Mucosa of descending colon (tissue), 3 donors: Measurements from ENCODE around the gene CEP131. TPM values are rescaled to one million over a fixed set of nuclear protein-coding genes. Genes with fewer than 3 reads are reported as not detected.

ENCODE experiments used
- ATAC-seq: fragments of 200-7000 bp; cut with Tn5 transposase; one replicate; pipeline ENCODE4 v1.9.1; 2020; ENCODE audit warnings: mild to moderate bottlenecking, moderate library complexity
- DNase-seq, 3 donors: peaks; one replicate each; pipeline ENCODE4 v3.0.0-alpha.2; 2020
- H3K36me3 ChIP-seq: fragments of 200-600 bp; one replicate; pipeline ENCODE4 v1.8.0; 2021; ENCODE audit warnings: low read depth, mild to moderate bottlenecking
- H3K4me1 ChIP-seq: fragments of 200-600 bp; one replicate; pipeline ENCODE4 v1.8.0; 2021; ENCODE audit warnings: low read depth, mild to moderate bottlenecking
- H3K4me3 ChIP-seq: fragments of 200-600 bp; one replicate; pipeline ENCODE4 v1.8.0; 2021; ENCODE audit warnings: mild to moderate bottlenecking
- H3K9me3 ChIP-seq: fragments of 200-600 bp; one replicate; pipeline ENCODE4 v1.8.0; 2021; ENCODE audit warnings: mild to moderate bottlenecking
- CTCF ChIP-seq: fragments of 200-600 bp; IDR thresholded peaks from one replicate; pipeline ENCODE4 v1.8.0; 2022; ENCODE audit warnings: antibody characterized with exemption, mild to moderate bottlenecking
- intact Hi-C, 2 donors: fragments of 100-400 bp; cut with DNase I in 1 of 2; cut with micrococcal nuclease in 1 of 2; formaldehyde crosslinking; loops; one replicate each; pipeline versions ENCODE4 v1.11.0 to v1.11.1; 2022; cut with DNase I, micrococcal nuclease
- total RNA-seq, 3 donors: library from RNA; stranded (reverse); fragmentation: NEBNext Ultra II Directional in 2 of 3; extraction: Animal tissue kit (Norgen Biotek cat#: 25700) in 2 of 3; gene quantifications; one replicate each; pipeline versions ENCODE4 v1.2.1 to v1.2.4, GENCODE V29; 2021 to 2023
- donor health status: DM: no; HTN: no; CAD: no; lungs with moderate emphysema.
- donor health status: DM: no; HTN: no; CAD: no.
- donor health status: DM: no; HTN: yes; CAD: no.

CEP131 gene
- total RNA-seq, 3 donors from 2014 or later = 5.7 to 9.3 (median 8.7) TPM

- ATAC-seq (no peak), DNase-seq (no peak)
- TF ChIP-seq CTCF = no peak
- no peaks in the 10 kb centered on the region for H3K36me3 ChIP-seq
- no peaks in the 10 kb centered on the region for H3K9me3 ChIP-seq
- no peak within 1 kb of the TSS for H3K4me3 ChIP-seq
- no peaks in the 10 kb centered on the region for H3K4me1 ChIP-seq
- intact Hi-C loops = no loop called here
These were observed 56.7 kb downstream of the CEP131 start, which contains the start of gene AATK for GRCh38 chr17:81166033-81166492. Gene AATK (minus strand): TSS chr17:81166221. CDS start chr17:81165992, 229 bp downstream.

GRCh38 chr17:81165246-81166032 is 57.3 kb downstream of the CEP131 start, which contains the start of gene PVALEF:
Gene PVALEF (plus strand): TSS chr17:81165507. CDS start chr17:81181227, 15,720 bp downstream.
- ATAC-seq (peak; percentile 12), DNase-seq (peak in 1 of 3 donors; percentile 41)
- H3K9me3 ChIP-seq = no peaks in the 10 kb centered on the region
- no peaks in the 10 kb centered on the region for H3K36me3 ChIP-seq
- TF ChIP-seq CTCF = no peak
- intact Hi-C loops = no loop called here
- H3K4me1 ChIP-seq = no peaks in the 10 kb centered on the region
- no peak within 1 kb of the TSS for H3K4me3 ChIP-seq

GRCh38 chr17:81164371-81165245 is 58.2 kb downstream of the CEP131 start:
- no peaks in the 10 kb centered on the region for H3K36me3 ChIP-seq
- intact Hi-C loops = no loop called here
- no peaks in the 10 kb centered on the region for H3K4me1 ChIP-seq
- DNase-seq (peak in 1 of 3 donors; percentile 40), ATAC-seq (no peak)
- H3K4me3 ChIP-seq = no peak overlapping the region
- TF ChIP-seq CTCF = no peak
- H3K9me3 ChIP-seq = no peaks in the 10 kb centered on the region

GRCh38 chr17:81163703-81164370 is 58.9 kb downstream of the CEP131 start:
- Histone ChIP-seq H3K9me3 (no peaks in the 10 kb centered on the region), H3K36me3 (no peaks in the 10 kb centered on the region), H3K4me3 (no peak overlapping the region), H3K4me1 (no peaks in the 10 kb centered on the region)
- DNase-seq (no peak), ATAC-seq (no peak)
- TF ChIP-seq CTCF = no peak
- intact Hi-C loops = no loop called here

GRCh38 chr17:81163051-81163695 is 59.6 kb downstream of the CEP131 start:
- H3K4me3 ChIP-seq = no peak overlapping the region
- DNase-seq = no peak
- TF ChIP-seq CTCF = no peak
- H3K36me3 ChIP-seq = no peaks in the 10 kb centered on the region
- H3K9me3 ChIP-seq = no peaks in the 10 kb centered on the region
- ATAC-seq = no peak
- intact Hi-C loops = no loop called here
- no peaks in the 10 kb centered on the region for H3K4me1 ChIP-seq
